Activated CD4-positive, CD25-positive, alpha-beta regulatory T cell treated with anti-CD3 and anti-CD28 coated beads, Interleukin-2, amount 50 U/mL, for 72 hours (primary cell): ENCODE data around the gene ZNFX1.
"Not testable (repeated sequence)": the region's sequence is repeated elsewhere in the genome, so short reads cannot be mapped to it uniquely, and the experiment has no call there.

Experiments
- DNase-seq: peaks from one replicate; pipeline ENCODE4 v3.0.0; 2021

ZNFX1 gene

DNA sequence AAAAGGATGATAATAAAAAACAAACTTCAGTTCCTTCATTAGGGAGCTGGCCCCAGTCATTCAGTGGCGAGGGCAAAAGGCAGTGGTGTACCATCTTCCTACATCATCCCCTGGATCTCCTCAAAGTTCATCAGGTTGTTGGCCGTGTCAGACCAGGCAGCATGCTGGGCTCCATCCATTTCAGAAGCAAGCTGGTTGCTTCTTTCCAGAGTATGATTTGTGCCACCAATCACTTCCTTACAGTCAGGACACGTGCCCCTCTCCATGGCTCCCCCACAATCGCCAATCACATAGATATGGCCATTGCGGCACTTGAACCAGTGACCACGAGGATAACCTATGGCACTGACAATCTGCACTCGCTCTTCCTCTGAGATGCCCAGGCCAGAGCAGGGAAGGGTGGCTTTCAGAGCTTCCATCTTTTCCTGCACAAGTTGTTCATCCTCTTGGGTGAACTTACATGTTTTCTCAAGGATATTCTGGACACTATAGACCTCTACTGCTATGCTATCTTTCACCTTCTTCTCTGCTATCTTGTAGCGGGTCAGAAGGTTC is 30.6 kb downstream of the ZNFX1 start:
- no peak for DNase-seq

DNA sequence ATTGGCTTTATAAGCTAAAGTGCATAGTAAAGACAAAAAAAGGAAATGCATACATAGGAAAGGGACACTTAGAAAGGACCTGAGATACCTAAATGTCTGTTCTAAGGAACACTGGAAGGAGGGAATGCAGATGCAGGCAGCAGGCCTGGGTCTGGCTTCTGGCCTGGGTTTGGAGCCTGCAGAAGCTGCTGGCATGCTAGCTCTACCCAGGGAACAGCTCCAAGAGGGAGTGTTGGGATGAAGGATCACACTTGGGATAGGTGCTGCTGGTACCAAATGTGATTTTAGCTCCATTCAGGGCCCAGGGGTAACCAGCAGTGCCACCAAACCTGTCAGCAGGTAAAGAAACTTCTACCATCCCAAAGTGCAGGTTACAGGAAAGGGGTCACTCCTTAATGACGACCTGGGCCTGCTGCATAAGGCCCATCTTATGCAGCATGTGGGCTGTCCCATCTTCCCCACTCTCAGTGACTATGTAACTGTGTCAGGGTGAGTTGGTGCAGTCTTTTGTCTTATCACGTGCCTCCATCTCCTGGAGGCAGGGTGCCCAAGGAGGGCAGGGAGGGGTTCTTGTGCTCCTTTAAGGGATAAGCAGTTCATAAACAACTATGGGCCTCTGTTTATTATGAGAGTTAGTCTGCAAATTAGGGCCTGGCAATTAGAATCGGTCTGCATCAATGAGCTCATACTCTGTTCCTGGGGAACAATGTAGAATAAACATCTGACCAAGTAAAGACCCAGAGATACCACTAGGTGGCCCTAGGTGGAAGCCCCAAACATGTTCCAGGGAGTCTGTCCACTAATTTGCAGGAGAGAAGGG is 31.7 kb downstream of the ZNFX1 start:
- DNase-seq = no peak

DNA sequence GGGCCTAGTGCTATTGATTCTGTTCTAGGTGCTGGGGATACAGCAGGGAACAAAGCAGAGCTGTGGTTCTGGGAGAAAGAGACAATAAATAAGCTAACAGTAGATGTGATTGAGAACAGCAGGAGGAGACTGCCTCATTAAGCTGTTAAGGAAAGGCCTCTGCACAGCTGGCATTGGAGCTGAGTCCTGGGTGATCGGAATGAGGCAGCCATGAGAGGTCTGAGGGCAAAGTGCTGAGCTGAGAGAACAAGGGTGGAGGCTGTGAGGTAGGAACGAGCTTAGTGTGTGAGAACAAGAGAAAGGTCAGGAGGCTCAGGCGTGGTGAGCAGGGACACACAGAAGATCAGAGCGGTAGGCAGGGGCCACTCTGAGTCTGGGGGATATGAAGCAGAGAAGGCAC is 40.3 kb downstream of the ZNFX1 start:
- DNase-seq = no peak

DNA sequence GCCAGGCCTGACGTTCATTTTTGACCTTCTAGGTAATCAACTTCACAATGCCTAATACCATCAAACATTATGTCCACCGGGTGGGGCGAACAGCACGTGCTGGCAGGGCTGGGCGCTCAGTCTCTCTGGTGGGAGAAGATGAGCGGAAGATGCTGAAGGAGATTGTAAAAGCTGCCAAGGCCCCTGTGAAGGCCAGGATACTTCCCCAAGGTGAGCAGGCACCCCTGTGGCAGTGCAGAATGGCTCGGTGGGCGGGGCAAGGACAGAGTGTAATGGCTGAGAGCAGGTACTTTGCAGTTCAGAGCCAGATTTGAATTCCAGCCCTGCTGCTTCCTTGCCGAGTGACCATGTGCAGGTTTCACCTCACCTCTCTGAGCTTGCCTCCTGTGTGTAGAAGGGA is 41.6 kb downstream of the ZNFX1 start:
- no peak for DNase-seq

DNA sequence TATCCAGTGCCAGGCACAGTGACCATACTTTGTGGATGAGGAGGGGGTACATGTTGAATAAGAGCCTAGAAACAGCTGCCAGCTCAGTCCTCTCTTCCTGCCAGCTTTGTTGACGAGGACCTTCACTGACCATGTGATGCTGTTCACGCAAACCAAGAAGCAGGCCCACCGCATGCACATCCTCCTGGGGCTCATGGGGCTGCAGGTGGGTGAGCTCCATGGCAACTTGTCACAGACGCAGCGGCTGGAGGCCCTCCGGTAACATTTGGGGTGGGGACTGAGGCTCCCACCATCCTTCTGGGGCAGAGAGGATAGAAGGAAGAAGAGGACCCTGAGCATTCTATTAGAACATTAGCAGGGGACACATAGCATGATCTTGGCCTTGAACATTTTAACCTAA is 43.0 kb downstream of the ZNFX1 start:
- DNase-seq = no peak

DNA sequence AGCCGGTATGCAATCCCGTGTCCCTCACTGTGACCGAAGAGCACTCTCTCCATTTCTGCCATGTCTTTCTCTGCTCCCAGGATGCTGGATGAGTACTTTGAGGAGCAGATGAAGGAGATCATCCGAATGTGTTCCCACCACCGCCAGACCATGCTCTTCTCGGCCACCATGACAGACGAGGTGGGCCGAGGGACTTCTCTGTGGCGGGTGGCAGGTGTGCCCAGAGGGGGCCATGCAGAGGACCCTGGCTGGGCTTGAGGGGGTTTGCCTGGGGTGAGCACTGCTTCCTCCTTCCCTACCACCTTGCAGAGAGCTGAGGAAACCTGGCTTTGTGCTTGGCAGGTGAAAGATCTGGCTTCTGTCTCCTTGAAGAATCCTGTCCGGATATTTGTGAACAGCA is 44.6 kb downstream of the ZNFX1 start:
- DNase-seq = no peak

DNA sequence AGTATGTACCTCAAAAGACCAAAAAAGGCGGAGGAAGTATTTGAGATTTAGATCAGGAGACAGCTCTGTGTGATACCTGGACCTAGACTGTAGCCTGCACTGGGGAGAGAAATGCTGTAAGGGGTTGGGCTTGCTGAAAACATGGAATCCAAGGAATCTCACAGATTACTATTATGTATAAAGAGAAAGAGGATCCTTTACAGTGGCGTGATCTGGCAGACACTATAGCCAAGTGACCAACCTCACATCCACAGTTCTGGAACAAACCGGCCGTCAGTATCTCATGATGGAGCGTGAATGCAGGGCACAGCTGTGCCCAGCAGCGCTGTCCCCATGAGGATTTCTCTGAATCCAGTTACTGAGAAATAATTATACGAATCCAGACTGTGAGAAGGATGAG is 46.4 kb downstream of the ZNFX1 start:
- no peak for DNase-seq

DNA sequence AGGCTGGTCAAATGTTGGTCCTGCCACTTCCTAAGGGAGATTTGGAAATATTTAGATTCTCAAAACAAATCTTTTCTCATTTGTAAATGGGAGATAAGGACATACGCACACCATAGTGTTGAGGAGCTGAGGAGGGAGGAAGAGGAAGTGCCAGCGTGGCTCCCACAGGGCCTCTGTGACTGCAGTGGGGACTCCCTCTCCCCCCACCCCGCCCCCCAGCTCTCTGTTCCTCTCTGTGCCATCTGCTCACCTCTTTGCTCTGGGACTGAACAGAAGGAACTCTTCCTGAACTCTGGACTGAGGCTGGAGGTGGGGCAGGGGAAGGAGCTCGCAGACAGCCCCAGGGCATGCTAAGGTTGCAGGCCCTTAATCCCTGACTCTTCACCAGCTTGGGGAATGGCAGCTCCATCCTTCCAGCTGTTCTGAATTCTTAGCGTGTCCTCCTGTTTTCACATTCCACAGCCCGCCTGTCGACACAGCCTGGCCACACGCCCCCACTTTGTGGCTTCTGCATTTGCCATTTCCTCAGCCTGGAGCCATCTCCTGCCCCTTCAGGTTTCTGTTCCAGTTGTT is 47.2 kb downstream of the ZNFX1 start:
- DNase-seq = no peak

DNA sequence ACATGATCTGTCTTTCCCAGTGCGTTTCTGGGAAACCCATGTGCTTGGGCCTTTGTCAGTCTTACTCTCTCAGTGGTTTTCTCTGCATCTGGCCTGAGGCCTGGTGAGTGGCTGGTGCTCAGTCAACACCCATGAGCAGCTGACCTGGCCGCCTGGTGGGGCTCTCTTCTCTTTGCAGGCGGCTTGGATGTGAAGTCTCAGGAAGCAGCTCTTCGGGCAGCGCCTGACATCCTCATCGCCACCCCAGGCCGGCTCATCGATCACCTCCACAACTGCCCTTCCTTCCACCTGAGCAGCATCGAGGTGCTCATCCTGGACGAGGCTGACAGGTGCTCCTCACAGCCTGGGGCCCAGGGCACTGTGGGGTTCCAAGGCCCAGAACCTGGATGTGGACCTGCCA is 47.8 kb downstream of the ZNFX1 start:
- no peak for DNase-seq

DNA sequence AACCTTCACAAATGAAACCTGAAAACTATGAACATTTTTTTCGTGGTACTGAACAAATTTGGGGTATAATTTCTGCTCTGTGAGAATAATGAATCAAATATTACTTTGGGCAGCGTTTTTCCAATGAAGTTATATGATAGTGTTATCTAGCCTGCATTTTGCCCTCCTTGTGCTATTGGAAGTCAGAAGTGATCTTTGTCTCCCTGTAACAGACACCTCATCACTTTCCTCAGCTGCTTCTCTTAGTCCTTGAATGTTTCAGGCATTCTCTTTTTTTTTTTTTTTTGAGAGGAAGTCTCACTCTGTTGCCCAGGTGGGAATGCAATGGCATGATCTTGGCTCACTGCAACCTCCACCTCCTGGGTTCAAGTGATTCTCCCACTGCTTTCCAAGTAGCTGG is 48.5 kb downstream of the ZNFX1 start:
- DNase-seq = no peak

DNA sequence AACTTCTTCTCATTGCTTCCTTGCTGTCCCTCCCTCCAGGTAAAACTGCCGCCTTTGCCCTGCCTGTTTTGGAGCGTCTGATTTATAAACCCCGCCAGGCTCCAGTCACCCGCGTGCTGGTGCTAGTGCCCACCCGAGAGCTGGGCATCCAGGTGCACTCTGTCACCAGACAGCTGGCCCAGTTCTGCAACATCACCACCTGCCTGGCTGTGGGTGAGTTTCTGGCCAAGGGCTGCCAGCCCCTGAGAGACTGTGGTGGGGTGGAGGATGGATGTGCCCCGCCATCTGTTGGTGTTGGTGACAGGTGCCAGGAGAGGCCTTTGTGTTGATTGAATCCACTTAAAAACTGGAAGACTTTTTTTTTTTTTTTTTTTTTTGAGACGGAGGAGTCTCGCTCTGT is 49.2 kb downstream of the ZNFX1 start:
- DNase-seq = no peak

DNA sequence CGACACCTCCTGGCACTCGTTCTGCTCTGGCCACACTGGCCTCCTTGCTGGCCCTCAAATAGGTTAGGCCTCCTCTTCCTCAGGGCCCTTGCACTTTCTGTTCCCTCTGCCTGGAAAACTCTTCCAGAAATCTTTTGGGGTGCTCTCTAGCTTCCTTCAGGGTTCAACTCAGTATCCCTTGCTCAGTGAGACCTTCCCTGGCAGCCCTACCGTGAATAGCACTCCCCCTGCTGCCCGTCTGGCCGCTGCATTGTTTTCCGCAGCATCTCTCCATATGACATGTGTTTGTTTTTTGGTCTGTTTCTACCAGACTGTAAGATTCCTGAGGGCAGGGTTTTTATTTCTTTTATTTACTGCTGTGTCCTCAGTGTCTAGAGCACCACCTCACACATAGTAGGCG is 52.0 kb downstream of the ZNFX1 start:
- DNase-seq = no peak

DNA sequence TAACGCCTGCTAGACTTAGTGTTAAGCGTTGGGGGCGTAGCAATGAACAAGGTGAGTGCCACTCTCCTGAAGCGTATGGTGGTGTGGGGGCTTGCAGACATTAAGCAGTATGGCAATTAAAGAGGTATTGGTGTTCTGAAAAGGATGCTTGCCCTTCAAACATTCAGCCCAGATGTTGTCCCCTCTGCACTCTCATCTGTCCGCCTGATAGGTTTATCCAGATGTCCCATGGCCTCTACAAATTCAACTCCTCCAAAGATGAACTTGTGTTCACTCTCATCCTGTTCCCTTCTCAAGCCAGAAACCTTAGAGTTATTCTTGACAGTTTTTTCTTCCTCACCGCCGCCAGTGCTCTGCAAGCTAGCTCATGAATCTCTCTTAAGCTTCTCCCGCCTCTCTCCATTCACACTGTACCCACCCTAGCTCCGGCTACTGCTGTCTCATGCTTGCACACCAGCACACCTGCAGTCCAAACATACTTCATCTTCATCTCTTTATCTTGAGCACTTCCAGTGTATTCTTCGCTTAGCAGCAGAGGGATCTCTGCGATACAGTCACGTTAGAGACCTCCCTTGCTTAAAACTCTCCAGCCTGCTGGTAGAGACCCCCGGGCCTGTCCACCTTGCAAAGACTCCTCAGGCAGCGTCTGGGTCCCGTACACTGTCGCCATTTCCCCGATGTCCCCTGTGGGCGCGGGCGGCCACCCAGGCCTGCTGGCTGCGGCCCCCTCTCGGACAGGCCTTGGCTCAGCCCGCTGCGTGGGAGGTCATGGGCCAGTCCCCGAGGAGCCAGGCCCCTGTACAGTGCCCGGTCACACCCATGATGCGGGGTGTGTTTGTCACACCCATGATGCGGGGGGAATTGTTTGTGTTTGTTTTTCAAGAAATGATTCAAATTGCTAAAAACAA is 57.7 kb downstream of the ZNFX1 start:
- no peak for DNase-seq

DNA sequence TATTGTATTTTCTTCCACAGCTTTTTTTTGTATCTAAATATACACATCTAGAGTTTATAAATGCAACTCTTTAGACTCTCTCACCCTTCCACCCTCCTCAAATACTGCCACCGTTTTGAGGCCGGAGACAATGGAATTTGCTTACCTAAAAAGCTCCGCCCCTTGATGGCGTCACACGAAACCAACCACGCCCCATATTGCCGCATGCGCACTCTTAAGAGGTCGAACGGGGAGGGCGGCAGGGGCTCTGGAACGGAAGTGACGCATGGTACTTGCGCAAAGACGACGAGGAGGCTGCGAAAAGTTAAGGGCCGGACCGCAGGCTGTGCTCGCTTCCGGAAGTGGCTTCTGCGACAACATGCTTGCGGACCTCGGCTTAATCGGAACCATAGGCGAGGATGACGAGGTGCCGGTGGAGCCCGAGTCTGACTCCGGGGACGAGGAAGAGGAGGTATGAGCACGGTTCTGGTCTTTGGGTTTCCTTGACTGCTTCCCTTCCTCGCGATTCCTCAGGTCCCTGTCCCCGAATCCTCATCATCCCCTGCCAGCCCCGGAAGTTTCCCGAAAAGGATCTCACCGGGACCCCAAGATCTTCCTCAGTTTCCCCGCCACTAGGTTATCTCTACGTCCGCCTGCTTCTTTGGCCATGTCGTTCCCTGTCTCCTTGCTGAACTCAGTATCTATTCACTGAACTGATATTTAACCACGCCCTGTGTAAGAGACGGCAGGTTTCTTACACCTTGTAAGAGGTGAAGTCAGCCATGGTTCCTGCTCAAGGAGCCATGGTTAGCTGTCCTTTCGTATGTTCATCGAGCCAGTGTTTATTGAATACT is 58.5 kb downstream of the ZNFX1 start, which contains the start of gene DDX27:
Gene DDX27 (plus strand): TSS at position 326 of the 833 bp plus-strand sequence. CDS start 33 bp downstream, at position 359.
- DNase-seq = peak; percentile 95

DNA sequence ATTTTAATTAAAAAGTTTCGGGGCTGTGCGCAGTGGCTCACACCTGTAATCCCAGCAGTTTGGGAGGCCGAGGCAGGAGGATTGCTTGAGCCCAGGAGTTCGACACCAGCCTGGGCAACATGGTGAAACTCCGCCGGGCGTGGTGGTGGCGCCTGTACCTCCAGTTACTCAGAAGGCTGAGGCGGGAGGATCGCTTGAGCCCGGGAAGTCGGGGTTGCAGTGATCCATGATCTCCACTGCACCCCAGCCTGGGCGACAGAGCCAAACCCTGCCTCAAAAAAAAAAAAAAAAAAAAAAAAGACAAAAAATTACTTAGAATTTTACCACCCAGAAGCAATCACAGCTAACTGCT is 59.1 kb downstream of the ZNFX1 start:
- not testable (repeated sequence) for DNase-seq

DNA sequence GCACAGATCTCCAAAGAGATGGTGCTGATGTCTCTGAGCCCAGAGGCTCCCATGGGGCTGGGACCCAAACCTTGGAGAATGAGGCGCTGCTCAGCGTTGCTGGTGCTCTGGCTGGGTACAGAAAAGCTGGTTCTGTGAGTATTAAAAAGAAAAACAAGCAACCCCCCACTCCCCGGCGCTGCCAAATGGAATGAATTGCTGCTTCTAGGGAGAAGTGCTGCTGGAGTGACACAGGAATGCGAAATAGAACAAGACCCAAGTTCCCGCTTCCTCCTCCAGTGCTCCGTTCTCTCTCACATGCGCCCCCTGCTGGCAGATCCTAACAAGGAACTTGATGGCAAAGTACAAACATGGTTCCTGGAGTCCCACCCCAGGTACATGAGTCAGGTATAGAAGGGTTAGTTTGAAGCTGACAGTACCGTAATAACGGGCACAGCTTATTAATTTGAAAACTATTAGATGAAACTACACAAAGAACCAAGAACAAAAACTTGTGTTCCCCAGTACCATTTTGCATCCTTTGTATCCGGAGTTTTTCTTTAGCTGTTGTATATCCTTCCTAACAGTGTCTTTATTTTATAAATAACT is 60.8 kb downstream of the ZNFX1 start:
- DNase-seq = peak; percentile 95

DNA sequence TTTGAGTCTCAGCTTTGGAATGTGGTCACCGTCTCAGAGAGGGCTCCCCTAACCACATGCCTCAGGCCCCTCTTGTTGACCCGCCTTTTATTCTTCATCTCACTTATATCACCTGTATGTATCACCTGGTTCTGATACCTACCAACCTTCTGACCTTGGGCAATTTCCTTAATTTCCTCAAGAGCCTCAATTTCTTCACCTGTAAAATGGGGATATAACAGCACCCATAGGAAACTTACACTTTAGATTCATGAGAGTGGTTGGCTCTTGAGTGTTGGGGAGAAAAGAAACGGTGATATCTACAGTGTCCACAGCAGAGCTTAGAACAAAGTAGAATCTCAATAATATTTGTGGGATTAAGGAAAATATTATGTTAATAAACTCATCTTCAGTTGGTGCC is 62.6 kb downstream of the ZNFX1 start:
- DNase-seq = no peak

DNA sequence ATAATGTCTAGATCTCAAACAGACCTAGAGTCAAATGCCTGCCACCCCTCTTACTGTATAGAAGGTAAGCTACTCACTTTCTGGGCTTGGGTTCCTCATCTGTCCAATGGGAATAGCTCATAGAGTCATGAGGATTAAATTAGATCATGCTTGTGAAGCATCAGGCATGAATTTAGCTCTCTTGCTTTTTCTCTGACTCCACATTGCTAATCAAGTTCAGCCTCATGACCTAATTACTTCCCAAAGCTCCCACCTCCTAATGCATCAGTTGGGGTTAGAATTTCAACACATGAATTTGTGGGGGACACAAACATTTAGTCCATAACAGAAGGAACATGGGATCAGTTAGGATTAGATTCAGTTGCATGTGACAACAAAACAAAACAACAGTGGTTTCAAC is 63.3 kb downstream of the ZNFX1 start:
- no peak for DNase-seq

DNA sequence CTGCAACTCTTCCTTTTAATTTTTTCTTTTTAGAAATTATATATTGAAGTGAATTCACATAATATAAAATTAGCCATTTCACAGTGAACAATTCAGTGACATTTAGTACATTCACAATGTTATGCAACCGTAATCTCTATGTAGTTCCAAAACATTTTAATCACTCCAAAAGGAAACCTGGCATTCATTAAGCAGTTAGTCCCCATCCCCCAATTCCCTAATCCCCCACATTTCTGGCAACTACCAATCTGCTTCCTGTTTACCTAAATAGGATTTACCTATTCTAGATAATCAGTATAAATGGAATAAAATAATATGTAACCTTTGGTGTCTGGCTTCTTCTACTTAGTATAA is 67.1 kb downstream of the ZNFX1 start:
- no peak for DNase-seq

DNA sequence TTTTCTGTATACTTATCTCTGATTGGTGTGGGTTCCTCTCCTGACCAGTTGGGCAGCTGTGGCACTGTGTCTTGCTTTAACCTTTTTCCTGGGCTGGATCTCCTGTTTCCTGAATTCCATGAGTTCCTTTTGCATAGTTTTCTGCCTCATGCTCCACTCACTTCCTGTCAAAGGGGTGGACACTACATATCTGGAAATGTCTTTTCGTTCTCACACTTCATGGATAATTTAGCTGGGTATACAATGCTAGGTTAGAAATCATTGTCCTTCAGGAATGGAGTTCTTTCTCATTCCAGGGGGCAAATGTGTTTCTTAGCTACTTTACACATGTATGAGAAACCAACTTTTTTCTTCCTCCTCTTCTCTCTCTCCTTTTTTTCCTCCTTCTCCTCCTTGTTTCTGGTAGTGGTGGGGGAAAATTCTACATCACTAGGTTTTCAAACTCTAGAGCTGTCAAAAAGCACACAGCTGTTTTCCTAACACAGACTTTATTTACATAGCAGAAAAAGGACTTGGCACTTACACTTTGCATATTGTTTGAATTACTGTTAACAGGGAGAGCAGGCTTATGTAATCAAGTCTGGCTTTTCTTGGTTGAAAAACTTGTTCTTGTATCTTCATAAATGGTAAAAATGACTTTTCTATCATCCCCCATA is 67.6 kb downstream of the ZNFX1 start:
- DNase-seq = no peak

DNA sequence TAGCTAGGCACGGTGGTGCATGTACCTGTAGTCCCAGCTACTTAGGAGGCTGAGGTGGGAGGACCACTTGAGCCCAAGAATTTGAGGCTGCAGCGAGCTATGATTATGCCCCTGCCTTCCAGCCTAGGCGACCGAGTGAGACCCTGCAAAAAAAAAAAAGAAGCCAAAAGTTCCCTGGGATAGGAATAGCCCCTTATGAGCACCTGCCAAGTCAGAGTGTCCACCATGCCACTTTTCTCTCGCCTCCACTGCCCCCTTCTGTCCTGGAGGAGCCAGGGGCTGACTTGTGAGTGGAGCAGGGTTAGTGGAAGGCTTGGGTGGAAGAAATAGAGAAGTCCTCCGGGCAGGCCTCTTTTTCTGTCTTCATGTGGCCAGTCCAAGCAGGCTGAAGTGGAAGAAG is 70.8 kb downstream of the ZNFX1 start:
- no peak for DNase-seq

DNA sequence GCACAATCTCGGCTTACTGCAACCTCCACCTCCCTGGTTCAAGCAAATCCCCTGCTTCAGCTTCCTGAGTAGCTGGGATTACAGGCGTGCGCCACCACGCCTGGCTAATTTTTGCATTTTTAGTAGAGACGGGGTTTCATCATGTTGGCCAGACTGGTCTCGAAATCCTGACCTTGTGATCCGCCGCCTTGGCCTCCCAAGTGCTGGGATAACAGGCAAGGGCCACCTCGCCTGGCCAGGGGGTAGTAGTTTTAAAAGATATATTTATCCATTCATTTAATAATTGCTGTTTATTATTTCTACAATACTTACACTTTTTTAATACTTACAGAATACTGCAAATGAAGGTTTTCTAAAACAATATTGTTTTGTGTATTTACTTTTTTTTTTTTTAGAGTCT is 74.1 kb downstream of the ZNFX1 start:
- no peak for DNase-seq
